ENCODE data around the gene CPE. TPM values are rescaled to one million over a fixed set of nuclear protein-coding genes. Genes with fewer than 3 reads are reported as not detected.

Gene CPE
- total and polyA plus RNA-seq, 12 donors: 16.9 to 57.6 (median 26.6) TPM

- WGBS, 2 donors: 87 to 88% methylated on average over 5 of the region's 5 CpGs
- no peaks in the 10 kb centered on the region for H3K36me3 ChIP-seq
- TF ChIP-seq, protein P1, sequence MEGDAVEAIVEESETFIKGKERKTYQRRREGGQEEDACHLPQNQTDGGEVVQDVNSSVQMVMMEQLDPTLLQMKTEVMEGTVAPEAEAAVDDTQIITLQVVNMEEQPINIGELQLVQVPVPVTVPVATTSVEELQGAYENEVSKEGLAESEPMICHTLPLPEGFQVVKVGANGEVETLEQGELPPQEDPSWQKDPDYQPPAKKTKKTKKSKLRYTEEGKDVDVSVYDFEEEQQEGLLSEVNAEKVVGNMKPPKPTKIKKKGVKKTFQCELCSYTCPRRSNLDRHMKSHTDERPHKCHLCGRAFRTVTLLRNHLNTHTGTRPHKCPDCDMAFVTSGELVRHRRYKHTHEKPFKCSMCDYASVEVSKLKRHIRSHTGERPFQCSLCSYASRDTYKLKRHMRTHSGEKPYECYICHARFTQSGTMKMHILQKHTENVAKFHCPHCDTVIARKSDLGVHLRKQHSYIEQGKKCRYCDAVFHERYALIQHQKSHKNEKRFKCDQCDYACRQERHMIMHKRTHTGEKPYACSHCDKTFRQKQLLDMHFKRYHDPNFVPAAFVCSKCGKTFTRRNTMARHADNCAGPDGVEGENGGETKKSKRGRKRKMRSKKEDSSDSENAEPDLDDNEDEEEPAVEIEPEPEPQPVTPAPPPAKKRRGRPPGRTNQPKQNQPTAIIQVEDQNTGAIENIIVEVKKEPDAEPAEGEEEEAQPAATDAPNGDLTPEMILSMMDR (IDR thresholded peaks at IDR 0.05): no peak
- peaks cover 0 to 9% (median 0%) of the 10 kb centered on the region in 7 donors for H3K27me3 ChIP-seq
- no peak overlapping the region for H3K4me3 ChIP-seq
- ATAC-seq (no peak), DNase-seq (no peak)
- H3K9me3 ChIP-seq: no peaks in the 10 kb centered on the region
- intact Hi-C loops (cut with DNase I): loop anchor here in 6 of 10 donors (10.0 kb wide), 2 partner anchors 113 to 217 kb away; no protein-coding TSS in a partner anchor
- peaks cover 0 to 5% (median 0%) of the 10 kb centered on the region in 9 donors for H3K4me1 ChIP-seq
- no peak overlapping the region for H3K27ac ChIP-seq
Observed at GRCh38 chr4:165351359-165352130, 27.3 kb upstream of the CPE start.

DNA sequence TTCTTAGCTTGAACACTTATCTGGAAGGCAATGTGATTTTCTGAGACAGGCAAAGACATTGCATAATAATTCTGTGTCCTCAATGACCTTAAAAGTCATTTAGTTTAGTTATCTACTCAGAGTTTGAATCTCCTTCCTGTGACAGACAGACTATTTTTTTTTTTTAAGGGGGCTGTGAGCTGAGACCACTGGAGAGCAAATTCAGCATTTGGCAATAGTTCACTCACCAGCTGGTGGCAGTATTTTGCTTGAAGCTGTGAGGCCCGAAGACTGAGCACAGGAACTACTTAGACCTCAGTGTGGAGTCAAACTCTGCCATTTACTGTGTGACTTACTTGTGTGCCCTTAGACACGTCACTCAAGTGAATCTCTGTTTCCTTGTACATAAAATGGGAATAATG lies 22.9 kb upstream of the CPE start:
- H3K4me3 ChIP-seq: no peak overlapping the region
- DNase-seq: peak in 1 of 2 donors; percentile 8
- peaks cover 0 to 21% (median 4%) of the 10 kb centered on the region in 7 donors for H3K27me3 ChIP-seq
- no peaks in the 10 kb centered on the region for H3K36me3 ChIP-seq
- intact Hi-C loops (cut with DNase I): loop anchor here in 7 of 10 donors (1.0 to 10.0 kb wide), 3 partner anchors 109 to 221 kb away; no protein-coding TSS in a partner anchor
- 7 to 12% methylated on average over 2 of the region's 2 CpGs for WGBS, 2 donors
- ATAC-seq: peak in 1 of 8 donors; percentile 67
- H3K27ac ChIP-seq: no peak overlapping the region
- H3K9me3 ChIP-seq: no peaks in the 10 kb centered on the region
- TF ChIP-seq, protein P1 (IDR thresholded peaks at IDR 0.05): peak in 8 of 9 donors; percentile 7 to 58 (median 44)
- H3K4me1 ChIP-seq: peaks cover 0 to 32% (median 0%) of the 10 kb centered on the region in 9 donors

GRCh38 chr4:165359506-165359905 lies 19.3 kb upstream of the CPE start:
- ATAC-seq (no peak), DNase-seq (no peak)
- 72 to 77% methylated on average over 2 of the region's 2 CpGs for WGBS, 2 donors
- H3K9me3 ChIP-seq: no peaks in the 10 kb centered on the region
- TF ChIP-seq, protein P1 (IDR thresholded peaks at IDR 0.05): no peak
- peaks cover 0 to 33% (median 0%) of the 10 kb centered on the region in 9 donors for H3K4me1 ChIP-seq
- peaks cover 0 to 24% (median 7%) of the 10 kb centered on the region in 7 donors for H3K27me3 ChIP-seq
- intact Hi-C loops (cut with DNase I): loop anchor here in 6 of 10 donors (10.0 kb wide), 2 partner anchors 105 to 225 kb away; no protein-coding TSS in a partner anchor
- no peak overlapping the region for H3K4me3 ChIP-seq
- peak overlapping the region in 1 of 10 donors; percentile 2 for H3K27ac ChIP-seq
- no peaks in the 10 kb centered on the region for H3K36me3 ChIP-seq

DNA sequence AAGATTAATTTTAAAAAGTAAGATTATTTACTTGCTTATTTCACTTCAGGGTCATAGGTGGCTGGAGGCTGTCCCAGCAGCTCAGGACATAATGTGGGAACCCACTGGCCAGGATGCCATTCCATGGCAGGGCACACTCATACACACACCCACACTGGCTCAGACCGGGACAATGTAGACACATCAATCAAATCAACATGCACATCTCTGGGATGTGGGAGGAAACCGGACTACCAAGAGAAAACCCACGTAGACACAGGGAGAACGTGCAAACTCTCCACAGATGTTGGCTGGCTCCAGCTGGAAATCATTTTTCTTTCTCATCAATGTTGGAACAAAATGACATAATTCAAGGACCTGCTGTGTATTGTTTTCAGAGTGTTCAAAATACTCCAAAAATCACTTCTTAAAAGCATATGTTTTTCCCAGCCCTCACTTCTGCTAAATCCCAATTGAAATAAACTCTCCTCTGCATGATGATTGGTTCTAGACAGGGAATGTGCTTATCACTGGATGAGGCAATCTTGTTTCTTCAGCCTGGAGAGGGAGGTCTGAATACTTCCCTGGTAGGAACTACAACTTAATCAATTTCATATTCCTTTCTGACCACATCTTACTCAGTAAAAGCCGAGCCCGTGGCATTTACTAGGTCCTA lies 18.6 kb upstream of the CPE start:
- Histone ChIP-seq H3K9me3 (no peaks in the 10 kb centered on the region), H3K4me3 (no peak overlapping the region), H3K27ac (no peak overlapping the region), H3K36me3 (no peaks in the 10 kb centered on the region), H3K4me1 (peaks cover 0 to 33% (median 0%) of the 10 kb centered on the region in 9 donors), H3K27me3 (peaks cover 0 to 24% (median 7%) of the 10 kb centered on the region in 7 donors)
- intact Hi-C loops (cut with DNase I): loop anchor here in 1 of 10 donors (10.0 kb wide), 1 partner anchor 105 kb away; no protein-coding TSS in a partner anchor
- TF ChIP-seq, protein P1 (IDR thresholded peaks at IDR 0.05): no peak
- 52 to 54% methylated on average over 6 of the region's 6 CpGs for WGBS, 2 donors
- ATAC-seq: peak in 1 of 8 donors; percentile 56
- no peak for DNase-seq

Measured in heart right ventricle (tissue), 16 donors.